Measurements from ENCODE around the gene TCEANC. TPM values are rescaled to one million over a fixed set of nuclear protein-coding genes. Genes with fewer than 3 reads are reported as not detected.
"Not testable (repeated sequence)": the region's sequence is repeated elsewhere in the genome, so short reads cannot be mapped to it uniquely, and the experiment has no call there.

Gene TCEANC
- polyA plus RNA-seq, 1 donor from 2014 or later, result 5.0 TPM

DNA sequence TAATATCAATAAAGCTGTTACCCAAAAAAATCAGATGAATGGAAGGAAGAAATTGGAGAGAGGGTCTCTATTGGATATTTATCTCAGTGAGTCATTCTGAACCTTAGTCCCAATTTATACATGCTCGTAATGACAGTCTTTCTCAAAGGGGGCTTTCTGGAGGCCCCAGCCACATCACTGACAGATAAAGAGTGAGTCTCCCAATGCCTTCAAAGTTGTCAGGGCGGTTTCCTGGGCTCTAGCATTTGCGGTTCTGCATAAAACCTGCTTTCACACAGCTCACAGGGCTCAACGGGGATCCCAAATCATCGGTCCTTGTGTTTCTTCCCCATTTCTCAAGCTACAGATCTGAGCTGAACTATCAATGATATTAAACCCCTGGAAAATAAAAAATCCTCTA, 17.3 kb downstream of the TCEANC start:
- Histone ChIP-seq H3K27ac (ENCODE audit: low read length) (no peak overlapping the region), H2AFZ (ENCODE audit: low read depth, low read length) (no peak overlapping the region), H3K36me3 (ENCODE audit: insufficient read depth, low read length) (no peaks in the 10 kb centered on the region), H3K4me2 (ENCODE audit: low read length) (no peak overlapping the region), H4K20me1 (ENCODE audit: insufficient read depth) (no peaks in the 10 kb centered on the region), H3K9me2 (ENCODE audit: insufficient read depth, low read length) (no peaks in the 10 kb centered on the region), H3K4me3 (ENCODE audit: low read length) (no peak overlapping the region), H3K27me3 (ENCODE audit: insufficient read depth, low read depth, low read length) (no peaks in the 10 kb centered on the region), H3K9me3 (ENCODE audit: low read length) (no peaks in the 10 kb centered on the region), H3K9ac (ENCODE audit: low read length) (no peak overlapping the region), H3K79me2 (replicated peaks; ENCODE audit: insufficient read depth, low read length) (no peaks in the 10 kb centered on the region), H3F3A (ENCODE audit: insufficient read depth, low read length, poor library complexity, severe bottlenecking) (no peaks in the 10 kb centered on the region)
- TF ChIP-seq TAF1 (IDR thresholded peaks at IDR 0.05; ENCODE audit: low read depth), result no peak

DNA sequence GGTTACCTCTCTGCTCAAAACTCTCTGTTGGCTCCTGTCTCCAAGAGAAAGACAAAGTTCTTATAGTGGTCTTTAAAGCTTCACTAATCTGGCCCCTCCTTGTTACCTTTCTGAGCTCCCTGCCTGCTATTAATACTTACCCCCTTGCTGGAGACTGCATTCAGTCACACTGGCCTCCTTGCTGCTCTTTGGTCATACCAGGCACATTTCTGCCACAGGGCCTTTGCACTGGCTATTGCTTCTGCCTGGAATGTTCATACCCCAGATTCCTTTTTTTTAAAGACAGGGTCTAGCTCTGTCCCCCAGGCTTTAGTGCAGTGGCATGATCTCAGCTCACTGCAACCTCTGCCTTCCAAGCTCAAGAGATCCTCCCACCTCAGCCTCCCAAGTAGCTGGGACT, 20.1 kb downstream of the TCEANC start:
- Histone ChIP-seq H3K4me2 (ENCODE audit: low read length) (no peak overlapping the region), H3K27ac (ENCODE audit: low read length) (no peak overlapping the region), H2AFZ (ENCODE audit: low read depth, low read length) (no peak overlapping the region), H4K20me1 (ENCODE audit: insufficient read depth) (no peaks in the 10 kb centered on the region), H3K79me2 (replicated peaks; ENCODE audit: insufficient read depth, low read length) (no peaks in the 10 kb centered on the region), H3K9me3 (ENCODE audit: low read length) (no peaks in the 10 kb centered on the region), H3K27me3 (ENCODE audit: insufficient read depth, low read depth, low read length) (no peaks in the 10 kb centered on the region), H3K9me2 (ENCODE audit: insufficient read depth, low read length) (no peaks in the 10 kb centered on the region), H3K9ac (ENCODE audit: low read length) (no peak overlapping the region), H3K36me3 (ENCODE audit: insufficient read depth, low read length) (no peaks in the 10 kb centered on the region), H3K4me3 (ENCODE audit: low read length) (no peak overlapping the region), H3F3A (ENCODE audit: insufficient read depth, low read length, poor library complexity, severe bottlenecking) (no peaks in the 10 kb centered on the region)
- TF ChIP-seq RAD21 (conservative IDR thresholded peaks at IDR 0.05) (no peak), POLR2AphosphoS5 (IDR thresholded peaks at IDR 0.05) (no peak), SMC3 (conservative IDR thresholded peaks at IDR 0.05; ENCODE audit: poor library complexity) (no peak), TAF1 (IDR thresholded peaks at IDR 0.05; ENCODE audit: low read depth) (no peak), EZH2 (IDR thresholded peaks at IDR 0.05; ENCODE audit: borderline replicate concordance, insufficient read depth, low read length, poor library complexity, severe bottlenecking) (no peak), EP300 (conservative IDR thresholded peaks at IDR 0.05; ENCODE audit: poor library complexity, severe bottlenecking) (no peak)

DNA sequence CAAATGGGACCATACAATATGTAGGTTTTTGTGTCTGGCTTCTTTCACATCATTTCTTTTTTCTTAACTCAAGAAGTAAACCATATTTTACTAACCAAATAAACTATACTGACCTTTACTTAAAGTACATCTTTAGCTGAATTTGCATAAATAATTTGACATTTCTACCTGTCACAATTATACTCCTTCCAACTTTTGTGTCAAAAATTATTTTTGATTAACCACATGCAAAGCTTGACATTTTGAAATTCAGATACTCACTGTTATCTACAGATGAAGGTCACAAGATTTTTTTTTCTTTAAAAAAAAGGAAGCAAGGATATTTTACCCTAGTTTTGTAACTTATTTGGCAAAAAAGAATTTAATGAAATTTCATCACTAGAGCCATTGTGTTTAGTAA, 23.9 kb downstream of the TCEANC start:
- no peak overlapping the region for H3K9ac ChIP-seq (ENCODE audit: low read length)
- H3K9me3 ChIP-seq (ENCODE audit: low read length), result no peaks in the 10 kb centered on the region
- TF ChIP-seq EP300 (conservative IDR thresholded peaks at IDR 0.05; ENCODE audit: poor library complexity, severe bottlenecking) (no peak), MXI1 (conservative IDR thresholded peaks at IDR 0.05; ENCODE audit: poor library complexity, severe bottlenecking) (no peak), POLR2AphosphoS5 (IDR thresholded peaks at IDR 0.05) (no peak)
- no peaks in the 10 kb centered on the region for H4K20me1 ChIP-seq (ENCODE audit: insufficient read depth)
- no peak overlapping the region for H2AFZ ChIP-seq (ENCODE audit: low read depth, low read length)
- no peaks in the 10 kb centered on the region for H3K79me2 ChIP-seq (replicated peaks; ENCODE audit: insufficient read depth, low read length)
- H3K36me3 ChIP-seq (ENCODE audit: insufficient read depth, low read length), result no peaks in the 10 kb centered on the region
- no peaks in the 10 kb centered on the region for H3F3A ChIP-seq (ENCODE audit: insufficient read depth, low read length, poor library complexity, severe bottlenecking)
- H3K4me3 ChIP-seq (ENCODE audit: low read length), result no peak overlapping the region
- H3K9me2 ChIP-seq (ENCODE audit: insufficient read depth, low read length), result no peaks in the 10 kb centered on the region
- no peaks in the 10 kb centered on the region for H3K27me3 ChIP-seq (ENCODE audit: insufficient read depth, low read depth, low read length)
- H3K27ac ChIP-seq (ENCODE audit: low read length), result no peak overlapping the region
- no peak overlapping the region for H3K4me2 ChIP-seq (ENCODE audit: low read length)

DNA sequence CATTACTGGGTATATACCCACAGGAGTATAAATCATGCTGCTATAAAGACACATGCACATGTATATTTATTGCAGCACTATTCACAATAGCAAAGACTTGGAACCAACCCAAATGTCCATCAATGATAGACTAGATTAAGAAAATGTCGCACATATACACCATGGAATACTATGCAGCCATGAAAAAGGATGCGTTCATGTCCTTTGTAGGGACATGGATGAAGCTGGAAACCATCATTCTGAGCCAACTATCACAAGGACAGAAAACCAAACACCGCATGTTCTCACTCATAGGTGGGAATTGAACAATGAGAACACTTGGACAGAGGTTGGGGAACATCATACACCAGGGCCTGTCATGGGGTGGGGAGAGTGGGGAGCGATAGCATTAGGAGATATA, 26.8 kb downstream of the TCEANC start:
- not testable (repeated sequence) for H3K4me3 ChIP-seq (ENCODE audit: low read length); H3K9me2 ChIP-seq (ENCODE audit: insufficient read depth, low read length); H3K4me2 ChIP-seq (ENCODE audit: low read length); H3K9ac ChIP-seq (ENCODE audit: low read length); H4K20me1 ChIP-seq (ENCODE audit: insufficient read depth); H3K27ac ChIP-seq (ENCODE audit: low read length); H3K27me3 ChIP-seq (ENCODE audit: insufficient read depth, low read depth, low read length); H3K9me3 ChIP-seq (ENCODE audit: low read length); H3F3A ChIP-seq (ENCODE audit: insufficient read depth, low read length, poor library complexity, severe bottlenecking); H2AFZ ChIP-seq (ENCODE audit: low read depth, low read length); H3K36me3 ChIP-seq (ENCODE audit: insufficient read depth, low read length); H3K79me2 ChIP-seq (replicated peaks; ENCODE audit: insufficient read depth, low read length)
